ENCODE data around the gene SESN1. TPM values are rescaled to one million over a fixed set of nuclear protein-coding genes. Genes with fewer than 3 reads are reported as not detected.
A peak's percentile ranks its signal among the peaks of the same experiment; 100 is the strongest.

Gene SESN1
- polyA plus RNA-seq, 1 donor from 2014 or later: 11.1 TPM

DNA sequence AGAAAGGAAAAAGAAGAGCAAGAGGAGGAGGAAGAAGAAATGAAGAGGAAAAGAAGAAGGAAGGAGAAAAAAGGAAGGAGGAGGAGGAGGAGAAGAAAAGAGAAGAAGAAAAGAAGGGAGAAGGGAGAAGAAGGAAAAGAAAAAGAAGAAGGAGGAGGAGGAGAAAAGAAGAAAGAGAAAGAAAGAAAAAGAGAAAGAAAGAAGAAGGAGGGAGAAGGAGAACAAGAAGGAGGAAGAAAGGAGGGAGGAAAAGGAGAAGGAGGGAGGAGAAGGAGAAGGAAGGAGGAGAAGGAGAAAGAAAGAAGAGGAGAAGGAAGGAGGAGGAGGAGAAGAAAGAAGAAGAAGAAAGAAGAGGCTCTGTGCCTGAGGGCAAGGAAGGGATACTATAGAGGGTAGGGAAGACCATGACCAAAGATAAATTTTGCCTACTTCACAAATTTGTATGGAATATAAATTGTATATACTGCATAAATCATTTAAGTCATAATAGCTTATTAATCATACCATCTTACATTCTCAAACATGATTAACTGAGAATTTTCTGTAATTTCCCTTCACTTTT is 55.7 kb downstream of the SESN1 start:
- H3K27ac Mint-ChIP-seq: no peak overlapping the region
- peaks cover 4 to 13% (median 9%) of the 10 kb centered on the region in 3 donors for H3K4me1 Mint-ChIP-seq
- no peaks in the 10 kb centered on the region for H3K27me3 Mint-ChIP-seq
- peaks cover 2% of the 10 kb centered on the region for H3K36me3 Mint-ChIP-seq
- no peaks in the 10 kb centered on the region for H3K9me3 Mint-ChIP-seq
- no peak overlapping the region for H3K4me3 Mint-ChIP-seq

DNA sequence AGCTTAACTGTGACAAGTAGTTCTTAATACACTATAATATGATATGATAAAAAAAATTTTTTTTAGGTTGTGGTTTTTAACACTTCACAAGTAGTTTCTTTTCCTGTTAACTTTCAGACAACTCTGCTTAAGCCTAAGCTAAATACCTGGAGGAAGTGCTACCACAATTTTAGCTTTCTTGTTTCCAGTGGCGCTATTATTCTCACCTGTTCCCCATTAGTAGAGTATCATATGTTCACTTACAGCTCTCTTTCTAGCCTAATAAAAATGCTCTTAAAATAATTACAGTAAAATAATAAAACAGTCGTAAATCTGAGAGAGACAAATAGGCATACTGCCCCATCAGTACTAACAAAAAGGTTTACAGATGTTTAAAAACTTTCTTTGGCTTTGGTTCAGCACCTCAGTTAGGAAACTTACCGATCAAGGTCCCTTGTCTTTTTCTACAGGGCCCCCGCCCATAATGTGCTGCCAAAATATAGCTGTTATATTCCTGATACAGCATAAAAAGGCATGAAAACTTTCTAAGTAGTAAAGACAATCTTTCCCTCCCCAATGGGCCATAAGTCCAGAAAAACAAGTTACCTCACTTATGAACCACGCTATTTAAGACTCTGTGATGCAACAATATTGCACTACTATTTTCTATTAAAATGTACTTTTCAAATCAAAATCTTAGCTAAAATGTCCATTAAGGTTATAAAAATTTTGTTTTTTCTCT is 57.9 kb downstream of the SESN1 start:
- H3K4me1 Mint-ChIP-seq: peaks cover 4 to 13% (median 11%) of the 10 kb centered on the region in 3 donors
- no peak overlapping the region for H3K27ac Mint-ChIP-seq
- no peaks in the 10 kb centered on the region for H3K27me3 Mint-ChIP-seq
- H3K4me3 Mint-ChIP-seq: no peak overlapping the region
- H3K36me3 Mint-ChIP-seq: no peaks in the 10 kb centered on the region
- no peaks in the 10 kb centered on the region for H3K9me3 Mint-ChIP-seq

DNA sequence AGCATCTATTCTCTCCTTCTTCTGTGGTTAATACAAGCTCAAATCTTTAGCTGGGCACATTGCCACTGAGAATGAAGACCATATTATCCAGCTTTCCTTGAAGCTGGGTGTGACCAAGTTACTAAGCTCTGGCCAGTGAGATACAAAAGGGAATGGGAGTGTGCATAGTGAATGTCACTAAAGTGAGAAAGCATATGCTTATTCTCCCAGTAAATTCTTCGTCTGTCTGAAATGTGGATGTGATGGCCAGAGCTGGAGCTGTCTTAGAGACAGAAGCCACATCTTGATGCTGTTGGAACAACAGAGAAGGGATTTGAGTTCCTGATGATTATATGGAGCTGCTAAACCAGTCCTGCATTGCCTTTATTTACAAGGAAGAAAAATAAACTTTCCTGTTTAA is 60.1 kb downstream of the SESN1 start:
- Mint-ChIP-seq H3K4me3 (no peak overlapping the region), H3K9me3 (no peaks in the 10 kb centered on the region), H3K4me1 (peaks cover 4 to 11% (median 8%) of the 10 kb centered on the region in 3 donors), H3K36me3 (no peaks in the 10 kb centered on the region), H3K27me3 (no peaks in the 10 kb centered on the region), H3K27ac (no peak overlapping the region)

DNA sequence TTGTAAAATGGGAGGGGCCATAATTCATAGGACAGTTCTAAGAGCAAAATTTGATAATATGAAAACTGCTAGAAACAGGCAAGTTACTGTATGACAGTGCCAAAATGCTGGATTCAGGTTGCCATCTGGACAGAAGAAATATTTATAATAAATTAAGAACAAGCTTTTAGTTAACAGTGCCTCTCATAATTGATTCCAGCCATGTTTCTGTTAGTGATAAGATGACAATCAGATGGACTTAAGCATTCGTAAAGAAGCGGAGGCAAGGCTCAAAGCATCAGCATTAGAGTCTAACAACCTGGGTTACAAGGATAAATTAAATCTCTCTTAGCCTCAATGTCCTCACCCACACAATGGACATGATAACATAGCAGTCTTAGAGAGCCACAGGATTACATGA is 61.0 kb downstream of the SESN1 start:
- H3K4me1 Mint-ChIP-seq: peaks cover 4 to 8% (median 6%) of the 10 kb centered on the region in 3 donors
- H3K27ac Mint-ChIP-seq: no peak overlapping the region

DNA sequence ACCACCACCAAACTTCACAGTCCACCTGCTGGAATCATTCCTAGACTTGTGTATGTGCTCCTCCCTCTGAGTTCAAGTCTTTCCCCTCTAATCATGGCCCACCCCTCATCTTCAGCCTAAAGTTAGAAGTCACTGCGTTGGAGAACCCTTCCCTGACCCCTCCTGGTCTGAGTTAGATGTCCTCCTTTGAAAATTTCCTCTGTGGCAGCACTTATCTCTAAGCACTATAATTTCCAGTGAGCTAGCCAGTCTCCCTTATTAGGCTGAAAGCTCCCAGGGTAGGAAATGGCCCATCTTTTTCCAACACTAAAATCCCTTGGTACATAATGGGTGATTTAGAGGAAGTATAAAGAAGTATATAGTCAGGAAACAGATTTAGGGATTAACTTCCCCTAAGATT is 63.2 kb downstream of the SESN1 start:
- no peaks in the 10 kb centered on the region for H3K36me3 Mint-ChIP-seq
- no peak overlapping the region for H3K4me3 Mint-ChIP-seq
- H3K9me3 Mint-ChIP-seq: no peaks in the 10 kb centered on the region
- no peaks in the 10 kb centered on the region for H3K27me3 Mint-ChIP-seq
- H3K4me1 Mint-ChIP-seq: peaks cover 0 to 2% (median 0%) of the 10 kb centered on the region in 3 donors
- H3K27ac Mint-ChIP-seq: peak overlapping the region in 1 of 3 donors; percentile 0

More for the DNA sequence above, 61.0 kb downstream of the SESN1 start:
- Mint-ChIP-seq H3K27me3 (no peaks in the 10 kb centered on the region), H3K4me3 (no peak overlapping the region), H3K36me3 (no peaks in the 10 kb centered on the region), H3K9me3 (no peaks in the 10 kb centered on the region)

DNA sequence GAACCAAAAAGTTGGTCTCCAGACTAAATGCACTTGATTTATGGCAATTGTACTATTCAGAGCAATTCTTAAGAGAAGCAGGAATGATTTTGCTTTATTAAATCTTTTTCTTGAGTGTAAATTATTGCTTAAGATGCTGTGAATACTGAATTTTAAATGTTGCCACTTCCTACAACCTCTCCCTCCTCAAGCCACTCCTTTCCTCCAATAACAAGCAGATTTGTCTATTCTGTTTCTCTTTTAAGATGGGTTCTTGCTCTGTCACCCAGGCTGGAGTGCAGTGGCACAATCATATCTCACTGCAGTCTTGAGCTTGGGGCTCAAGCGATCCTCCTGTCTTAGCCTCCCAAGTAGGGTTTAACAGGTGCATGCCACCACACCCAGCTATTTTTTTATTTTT is 65.3 kb downstream of the SESN1 start:
- H3K27ac Mint-ChIP-seq: no peak overlapping the region
- H3K4me1 Mint-ChIP-seq: peaks cover 0 to 8% (median 3%) of the 10 kb centered on the region in 3 donors
- H3K36me3 Mint-ChIP-seq: peaks cover 3% of the 10 kb centered on the region
- no peak overlapping the region for H3K4me3 Mint-ChIP-seq
- H3K9me3 Mint-ChIP-seq: peaks cover 0 to 5% (median 0%) of the 10 kb centered on the region in 3 donors
- no peaks in the 10 kb centered on the region for H3K27me3 Mint-ChIP-seq

DNA sequence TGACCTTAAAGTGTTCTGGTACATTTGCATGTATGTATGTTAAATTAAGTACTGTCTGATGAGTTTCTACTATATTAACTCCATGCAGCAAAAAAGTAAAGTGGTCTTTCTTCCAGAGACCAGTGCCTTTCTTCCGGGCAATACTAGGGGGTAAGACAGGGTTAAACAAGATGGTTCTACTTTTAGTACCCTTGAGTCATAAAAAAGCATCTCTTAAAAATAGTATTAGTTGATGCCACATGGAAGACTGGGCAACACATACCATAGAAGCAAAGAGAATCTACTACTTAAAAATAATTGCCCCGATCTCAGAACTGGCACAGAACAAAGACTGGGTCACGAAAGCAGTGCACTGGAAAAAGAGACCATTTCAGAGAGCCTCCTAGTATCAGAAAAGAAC is 66.2 kb downstream of the SESN1 start:
- Mint-ChIP-seq H3K27me3 (no peaks in the 10 kb centered on the region), H3K9me3 (peaks cover 0 to 5% (median 0%) of the 10 kb centered on the region in 3 donors), H3K27ac (no peak overlapping the region), H3K4me1 (peaks cover under 1 to 9% (median 8%) of the 10 kb centered on the region in 3 donors), H3K36me3 (peaks cover 3% of the 10 kb centered on the region), H3K4me3 (no peak overlapping the region)

DNA sequence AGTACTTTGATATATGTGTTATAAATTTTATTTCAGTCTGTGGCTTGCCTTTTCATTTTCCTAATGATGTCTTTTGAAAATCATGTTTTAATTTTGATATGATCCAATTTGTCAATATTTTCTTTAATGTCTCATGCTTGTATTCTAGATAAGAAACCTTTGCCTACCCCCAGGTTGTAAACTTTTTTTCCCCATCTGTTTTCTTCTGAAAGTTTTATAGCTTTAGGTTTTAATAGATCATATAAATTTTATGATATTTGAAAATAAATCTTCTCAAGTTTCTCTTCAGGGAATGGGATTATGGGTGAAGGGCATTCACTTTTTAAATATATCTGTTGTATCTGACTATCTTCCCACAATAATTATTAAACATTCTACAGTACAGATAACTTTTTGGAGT is 66.7 kb downstream of the SESN1 start:
- no peak overlapping the region for H3K4me3 Mint-ChIP-seq
- peaks cover 0 to 5% (median 0%) of the 10 kb centered on the region in 3 donors for H3K9me3 Mint-ChIP-seq
- H3K27me3 Mint-ChIP-seq: no peaks in the 10 kb centered on the region
- peaks cover 3% of the 10 kb centered on the region for H3K36me3 Mint-ChIP-seq
- H3K4me1 Mint-ChIP-seq: peaks cover 6 to 13% (median 12%) of the 10 kb centered on the region in 3 donors
- no peak overlapping the region for H3K27ac Mint-ChIP-seq

DNA sequence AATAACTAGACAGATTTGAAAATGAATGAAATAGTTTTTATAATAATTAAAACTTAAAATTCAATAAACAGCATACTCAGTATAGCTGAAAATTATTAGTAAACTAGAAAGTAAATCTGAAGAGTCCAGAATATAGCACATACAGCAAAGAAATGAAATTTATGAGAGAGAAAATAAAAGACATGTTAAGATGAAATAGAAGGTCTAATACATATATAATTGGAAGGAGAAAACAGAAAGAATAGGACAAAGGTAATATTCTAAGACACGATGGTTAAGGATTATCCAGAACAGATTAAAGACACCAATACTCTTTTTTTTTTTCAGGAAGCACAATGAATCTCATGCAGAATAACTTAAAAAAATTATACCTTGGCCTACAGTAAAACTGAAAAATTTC is 69.0 kb downstream of the SESN1 start:
- Mint-ChIP-seq H3K9me3 (peaks cover 0 to 5% (median 0%) of the 10 kb centered on the region in 3 donors), H3K4me3 (no peak overlapping the region), H3K36me3 (peaks cover 5% of the 10 kb centered on the region), H3K27me3 (no peaks in the 10 kb centered on the region), H3K4me1 (peaks cover 8 to 18% (median 13%) of the 10 kb centered on the region in 3 donors), H3K27ac (no peak overlapping the region)

DNA sequence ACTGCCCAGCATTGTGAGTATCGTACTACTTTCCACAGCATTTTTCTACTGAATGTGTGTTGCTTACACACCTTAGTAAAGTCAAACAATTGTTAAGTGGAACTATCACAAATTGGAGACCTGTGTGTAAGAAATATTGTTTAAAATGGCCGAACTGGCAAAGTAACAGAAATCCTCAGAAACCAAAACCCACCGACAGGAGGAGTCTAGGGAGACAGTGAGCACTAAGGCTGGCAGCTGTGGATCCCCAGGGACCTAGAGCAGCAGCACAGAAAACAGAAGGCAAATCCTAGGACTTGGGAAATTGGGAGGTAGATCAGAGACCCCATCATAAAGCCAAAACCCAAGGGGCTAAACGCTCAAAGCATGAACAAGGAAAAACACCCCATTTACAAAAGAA is 69.9 kb downstream of the SESN1 start:
- peaks cover 9 to 21% (median 14%) of the 10 kb centered on the region in 3 donors for H3K4me1 Mint-ChIP-seq
- no peaks in the 10 kb centered on the region for H3K27me3 Mint-ChIP-seq
- peaks cover 0 to 5% (median 0%) of the 10 kb centered on the region in 3 donors for H3K9me3 Mint-ChIP-seq
- H3K27ac Mint-ChIP-seq: no peak overlapping the region
- H3K36me3 Mint-ChIP-seq: peaks cover 5% of the 10 kb centered on the region
- H3K4me3 Mint-ChIP-seq: no peak overlapping the region

DNA sequence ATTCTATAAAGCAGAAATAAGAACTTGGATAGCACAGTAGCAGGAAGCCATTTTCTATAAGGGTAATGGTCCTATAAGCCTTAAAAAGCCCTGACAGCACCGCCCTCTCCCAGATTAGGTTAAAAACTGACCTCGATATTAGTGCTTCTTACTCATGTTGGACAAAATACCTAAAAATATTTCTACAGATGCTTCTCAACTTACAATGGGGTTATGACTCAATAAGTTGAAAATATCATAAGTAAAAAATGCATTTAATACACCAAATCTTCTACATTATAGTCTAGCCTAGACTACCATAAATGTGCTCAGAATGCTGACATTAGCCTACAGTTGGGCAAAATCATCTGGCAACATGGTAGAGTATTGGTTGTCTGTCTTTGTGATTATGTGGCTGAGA is 70.3 kb downstream of the SESN1 start:
- Mint-ChIP-seq H3K36me3 (peaks cover 5% of the 10 kb centered on the region), H3K4me3 (no peak overlapping the region), H3K4me1 (peaks cover 10 to 23% (median 15%) of the 10 kb centered on the region in 3 donors), H3K27ac (no peak overlapping the region), H3K27me3 (no peaks in the 10 kb centered on the region), H3K9me3 (peaks cover 0 to 5% (median 0%) of the 10 kb centered on the region in 3 donors)

DNA sequence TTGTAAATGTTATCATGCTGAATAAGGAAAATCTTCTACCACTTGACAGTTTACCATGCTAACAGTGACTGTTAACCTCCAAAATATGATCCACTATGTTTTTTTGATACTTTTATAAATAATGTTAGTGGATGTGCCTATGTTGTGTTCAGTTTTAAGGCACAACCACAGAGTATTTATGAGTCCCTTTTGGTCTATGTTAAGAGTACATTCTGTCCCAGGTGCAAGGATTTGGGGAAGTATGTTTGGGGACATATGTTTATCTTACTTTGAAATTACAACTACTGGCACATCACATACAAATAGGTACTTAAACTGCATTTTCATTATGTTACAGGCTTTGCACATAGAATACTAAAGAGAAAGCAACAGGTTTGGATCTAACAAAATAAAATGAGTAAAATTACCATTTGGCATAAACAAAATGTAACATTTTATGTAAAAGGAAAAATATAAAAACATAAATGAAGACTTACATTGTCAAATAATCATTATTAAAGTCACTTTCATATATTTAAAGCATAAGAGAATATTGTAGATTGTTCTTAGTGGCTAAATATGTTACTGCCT is 71.2 kb downstream of the SESN1 start:
- H3K4me3 Mint-ChIP-seq: no peak overlapping the region
- H3K27me3 Mint-ChIP-seq: no peaks in the 10 kb centered on the region
- H3K4me1 Mint-ChIP-seq: peaks cover 10 to 23% (median 15%) of the 10 kb centered on the region in 3 donors
- H3K36me3 Mint-ChIP-seq: peaks cover 5% of the 10 kb centered on the region
- H3K27ac Mint-ChIP-seq: peak overlapping the region in 1 of 3 donors; percentile 45
- H3K9me3 Mint-ChIP-seq: peaks cover 0 to 5% (median 0%) of the 10 kb centered on the region in 3 donors

DNA sequence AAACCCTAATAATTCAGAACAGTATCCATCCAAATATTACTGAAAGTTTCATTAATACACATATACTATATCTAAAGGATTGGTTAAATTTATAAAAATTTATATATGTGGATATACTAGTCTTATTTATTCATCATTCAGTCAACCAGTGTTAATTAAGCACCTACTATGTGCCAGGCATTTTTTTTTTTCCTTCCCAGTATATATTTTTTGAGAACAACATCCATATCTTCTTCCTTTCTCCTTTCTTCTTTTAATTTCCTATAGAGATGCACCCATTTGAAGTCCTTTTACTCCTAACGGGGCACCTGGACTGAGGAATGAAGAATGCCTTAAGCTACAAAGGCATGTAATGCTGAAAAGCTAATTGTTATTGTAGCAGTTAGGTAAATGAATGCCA is 72.8 kb downstream of the SESN1 start:
- H3K4me1 Mint-ChIP-seq: peaks cover 10 to 23% (median 15%) of the 10 kb centered on the region in 3 donors

DNA sequence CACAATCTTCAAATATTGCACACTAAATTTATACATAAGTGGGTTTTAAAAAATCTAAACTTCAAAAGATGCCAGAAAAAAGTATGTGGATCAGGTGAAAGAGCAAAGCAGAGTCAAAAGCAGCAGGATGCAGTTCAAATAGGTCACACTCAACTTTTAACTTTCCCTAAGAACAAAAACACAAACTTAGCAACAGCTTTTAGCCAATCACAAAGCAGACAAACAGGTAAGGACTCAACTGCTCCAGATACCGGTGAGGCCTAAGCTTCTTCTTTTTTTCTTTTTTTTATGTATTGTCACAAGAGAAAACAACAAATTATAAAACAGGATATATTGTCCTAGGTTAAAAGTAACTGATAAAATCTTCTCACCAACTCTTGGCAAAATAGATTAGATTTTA is 74.7 kb downstream of the SESN1 start:
- Mint-ChIP-seq H3K36me3 (peaks cover 2% of the 10 kb centered on the region), H3K4me3 (no peak overlapping the region), H3K4me1 (peaks cover 10 to 23% (median 17%) of the 10 kb centered on the region in 3 donors), H3K27ac (peak overlapping the region in 1 of 3 donors; percentile 18), H3K9me3 (no peaks in the 10 kb centered on the region), H3K27me3 (no peaks in the 10 kb centered on the region)

More for the DNA sequence above, 72.8 kb downstream of the SESN1 start:
- no peaks in the 10 kb centered on the region for H3K27me3 Mint-ChIP-seq
- H3K9me3 Mint-ChIP-seq: peaks cover 0 to 5% (median 0%) of the 10 kb centered on the region in 3 donors
- H3K4me3 Mint-ChIP-seq: no peak overlapping the region
- H3K36me3 Mint-ChIP-seq: peaks cover 5% of the 10 kb centered on the region
- peak overlapping the region in 1 of 3 donors; percentile 18 for H3K27ac Mint-ChIP-seq

DNA sequence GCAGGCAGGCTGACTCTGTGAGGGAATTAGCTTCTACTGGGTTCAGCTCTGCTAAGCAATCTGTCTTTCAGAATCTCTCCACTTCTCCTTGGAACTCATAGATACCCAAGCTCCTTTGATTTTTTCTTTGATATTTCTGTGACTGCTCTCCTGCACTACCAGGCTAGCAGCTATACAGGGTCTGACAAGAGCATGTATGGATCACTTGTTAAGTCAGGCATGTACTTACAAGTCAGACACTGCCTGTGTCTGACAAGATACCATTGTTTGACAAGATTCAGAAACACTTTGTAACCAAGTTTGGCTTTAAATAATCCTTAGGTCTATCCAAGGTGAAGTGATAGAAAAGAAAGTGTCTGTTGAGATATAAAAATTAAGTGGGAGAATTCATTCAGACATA is 79.5 kb downstream of the SESN1 start:
- H3K9me3 Mint-ChIP-seq: no peaks in the 10 kb centered on the region
- H3K4me1 Mint-ChIP-seq: peaks cover 22 to 37% (median 31%) of the 10 kb centered on the region in 3 donors
- H3K27ac Mint-ChIP-seq: no peak overlapping the region
- no peaks in the 10 kb centered on the region for H3K36me3 Mint-ChIP-seq
- H3K27me3 Mint-ChIP-seq: no peaks in the 10 kb centered on the region
- H3K4me3 Mint-ChIP-seq: no peak overlapping the region

Data from IgD-negative memory B cell (primary cell).